Measurements from ENCODE around the gene NKAIN2. TPM values are rescaled to one million over a fixed set of nuclear protein-coding genes. Genes with fewer than 3 reads are reported as not detected.
"Not testable (repeated sequence)": the region's sequence is repeated elsewhere in the genome, so short reads cannot be mapped to it uniquely, and the experiment has no call there.

NKAIN2 gene
- total RNA-seq, 2 experiments from 2014 or later: not detected

GRCh38 chr6:124441450-124441849, 637.8 kb downstream of the NKAIN2 start:
- ChIA-PET POLR2A (no interaction called here), CTCF (no interaction called here)
- H3K27me3 Mint-ChIP-seq: no peaks in the 10 kb centered on the region
- no peak overlapping the region for H3K27ac Mint-ChIP-seq
- ATAC-seq (no peak), DNase-seq (no peak)
- intact Hi-C loops (cut with DNase I, micrococcal nuclease): no loop called here
- no peak overlapping the region for H3K4me3 Mint-ChIP-seq
- no peaks in the 10 kb centered on the region for H3K4me1 Mint-ChIP-seq
- H3K9me3 Mint-ChIP-seq (ENCODE audit: low read depth): no peaks in the 10 kb centered on the region
- no peaks in the 10 kb centered on the region for H3K36me3 Mint-ChIP-seq (ENCODE audit: low read depth)

- no peak overlapping the region for H3K27ac Mint-ChIP-seq
- no peaks in the 10 kb centered on the region for H3K27me3 Mint-ChIP-seq
- no peak for ATAC-seq
- H3K4me1 Mint-ChIP-seq: no peaks in the 10 kb centered on the region
- H3K36me3 Mint-ChIP-seq (ENCODE audit: low read depth): no peaks in the 10 kb centered on the region
- intact Hi-C loops (cut with DNase I, micrococcal nuclease): no loop called here
- no peak overlapping the region for H3K4me3 Mint-ChIP-seq
- ChIA-PET CTCF (interaction anchor here (0.5 kb wide), 2 partner anchors 23 to 1220 kb away, joined by 3 read pairs; no protein-coding TSS in a partner anchor), POLR2A (no interaction called here)
- peaks cover 2% of the 10 kb centered on the region for H3K9me3 Mint-ChIP-seq (ENCODE audit: low read depth)
- DNase-seq: no peak
These were observed 639.9 kb downstream of the NKAIN2 start for GRCh38 chr6:124443541-124443940.

- H3K9me3 Mint-ChIP-seq (ENCODE audit: low read depth): peaks cover 2% of the 10 kb centered on the region
- H3K27ac Mint-ChIP-seq: no peak overlapping the region
- H3K4me1 Mint-ChIP-seq: no peaks in the 10 kb centered on the region
- no peaks in the 10 kb centered on the region for H3K27me3 Mint-ChIP-seq
- ChIA-PET CTCF (no interaction called here), POLR2A (no interaction called here)
- ATAC-seq (no peak), DNase-seq (no peak)
- H3K4me3 Mint-ChIP-seq: no peak overlapping the region
- H3K36me3 Mint-ChIP-seq (ENCODE audit: low read depth): no peaks in the 10 kb centered on the region
- intact Hi-C loops (cut with DNase I, micrococcal nuclease): no loop called here
These were observed 641.9 kb downstream of the NKAIN2 start for GRCh38 chr6:124445581-124445980.

- H3K4me1 Mint-ChIP-seq: no peaks in the 10 kb centered on the region
- intact Hi-C loops (cut with DNase I, micrococcal nuclease): no loop called here
- POLR2A ChIA-PET: no interaction called here
- no peak overlapping the region for H3K27ac Mint-ChIP-seq
- H3K9me3 Mint-ChIP-seq (ENCODE audit: low read depth): peaks cover 2% of the 10 kb centered on the region
- DNase-seq (no peak), ATAC-seq (no peak)
- H3K27me3 Mint-ChIP-seq: no peaks in the 10 kb centered on the region
- no peak overlapping the region for H3K4me3 Mint-ChIP-seq
- CTCF ChIA-PET: no interaction called here
- no peaks in the 10 kb centered on the region for H3K36me3 Mint-ChIP-seq (ENCODE audit: low read depth)
These were observed 643.3 kb downstream of the NKAIN2 start for GRCh38 chr6:124446961-124447360.

- Mint-ChIP-seq H3K27ac (no peak overlapping the region), H3K36me3 (ENCODE audit: low read depth) (no peaks in the 10 kb centered on the region), H3K9me3 (ENCODE audit: low read depth) (no peaks in the 10 kb centered on the region), H3K4me3 (no peak overlapping the region), H3K27me3 (no peaks in the 10 kb centered on the region), H3K4me1 (no peaks in the 10 kb centered on the region)
- ChIA-PET CTCF (no interaction called here), POLR2A (no interaction called here)
- ATAC-seq (no peak), DNase-seq (no peak)
- intact Hi-C loops (cut with DNase I, micrococcal nuclease): no loop called here
These were observed 655.6 kb downstream of the NKAIN2 start for GRCh38 chr6:124459268-124459667.

GRCh38 chr6:124462750-124463149, 659.1 kb downstream of the NKAIN2 start:
- H3K27me3 Mint-ChIP-seq: no peaks in the 10 kb centered on the region

GRCh38 chr6:124463271-124463670, 659.6 kb downstream of the NKAIN2 start:
- H3K9me3 Mint-ChIP-seq (ENCODE audit: low read depth): peaks cover 6% of the 10 kb centered on the region
- POLR2A ChIA-PET: no interaction called here
- H3K4me3 Mint-ChIP-seq: no peak overlapping the region
- DNase-seq (no peak), ATAC-seq (no peak)
- no peak overlapping the region for H3K27ac Mint-ChIP-seq
- H3K36me3 Mint-ChIP-seq (ENCODE audit: low read depth): no peaks in the 10 kb centered on the region
- intact Hi-C loops (cut with DNase I, micrococcal nuclease): no loop called here
- CTCF ChIA-PET: no interaction called here
- H3K4me1 Mint-ChIP-seq: no peaks in the 10 kb centered on the region
- no peaks in the 10 kb centered on the region for H3K27me3 Mint-ChIP-seq

More at GRCh38 chr6:124462750-124463149, 659.1 kb downstream of the NKAIN2 start:
- intact Hi-C loops (cut with DNase I, micrococcal nuclease): no loop called here
- DNase-seq (no peak), ATAC-seq (no peak)
- ChIA-PET CTCF (no interaction called here), POLR2A (no interaction called here)
- no peak overlapping the region for H3K4me3 Mint-ChIP-seq
- no peaks in the 10 kb centered on the region for H3K36me3 Mint-ChIP-seq (ENCODE audit: low read depth)
- H3K9me3 Mint-ChIP-seq (ENCODE audit: low read depth): peaks cover 6% of the 10 kb centered on the region
- no peak overlapping the region for H3K27ac Mint-ChIP-seq
- H3K4me1 Mint-ChIP-seq: no peaks in the 10 kb centered on the region

- H3K9me3 Mint-ChIP-seq (ENCODE audit: low read depth); H3K27ac Mint-ChIP-seq; H3K36me3 Mint-ChIP-seq (ENCODE audit: low read depth); H3K4me3 Mint-ChIP-seq; POLR2A ChIA-PET; H3K27me3 Mint-ChIP-seq; H3K4me1 Mint-ChIP-seq; CTCF ChIA-PET; DNase-seq; intact Hi-C loops (cut with DNase I, micrococcal nuclease); ATAC-seq: not testable (repeated sequence)
These were observed 660.9 kb downstream of the NKAIN2 start for GRCh38 chr6:124464600-124464999.

GRCh38 chr6:124466949-124467348, 663.3 kb downstream of the NKAIN2 start:
- H3K27me3 Mint-ChIP-seq: no peaks in the 10 kb centered on the region
- ChIA-PET POLR2A (no interaction called here), CTCF (no interaction called here)
- no peak for DNase-seq
- ATAC-seq: no peak
- H3K9me3 Mint-ChIP-seq (ENCODE audit: low read depth): peaks cover 6% of the 10 kb centered on the region
- H3K4me1 Mint-ChIP-seq: no peaks in the 10 kb centered on the region
- no peak overlapping the region for H3K4me3 Mint-ChIP-seq
- no peaks in the 10 kb centered on the region for H3K36me3 Mint-ChIP-seq (ENCODE audit: low read depth)
- intact Hi-C loops (cut with DNase I, micrococcal nuclease): no loop called here
- H3K27ac Mint-ChIP-seq: no peak overlapping the region

GRCh38 chr6:124467366-124467765, 663.7 kb downstream of the NKAIN2 start:
- Mint-ChIP-seq H3K4me3 (no peak overlapping the region), H3K27ac (no peak overlapping the region), H3K27me3 (no peaks in the 10 kb centered on the region), H3K36me3 (ENCODE audit: low read depth) (no peaks in the 10 kb centered on the region), H3K4me1 (no peaks in the 10 kb centered on the region), H3K9me3 (ENCODE audit: low read depth) (peaks cover 6% of the 10 kb centered on the region)
- DNase-seq (no peak), ATAC-seq (no peak)
- ChIA-PET CTCF (no interaction called here), POLR2A (no interaction called here)
- intact Hi-C loops (cut with DNase I, micrococcal nuclease): no loop called here

GRCh38 chr6:124470803-124471202, 667.1 kb downstream of the NKAIN2 start:
- no peak overlapping the region for H3K27ac Mint-ChIP-seq
- ATAC-seq: no peak
- POLR2A ChIA-PET: no interaction called here

GRCh38 chr6:124475176-124475575, 671.5 kb downstream of the NKAIN2 start:
- POLR2A ChIA-PET: no interaction called here
- no peaks in the 10 kb centered on the region for H3K27me3 Mint-ChIP-seq
- no peaks in the 10 kb centered on the region for H3K9me3 Mint-ChIP-seq (ENCODE audit: low read depth)
- no peaks in the 10 kb centered on the region for H3K36me3 Mint-ChIP-seq (ENCODE audit: low read depth)
- H3K27ac Mint-ChIP-seq: no peak overlapping the region
- intact Hi-C loops (cut with DNase I, micrococcal nuclease): no loop called here
- DNase-seq (no peak), ATAC-seq (no peak)
- no peaks in the 10 kb centered on the region for H3K4me1 Mint-ChIP-seq
- H3K4me3 Mint-ChIP-seq: no peak overlapping the region
- CTCF ChIA-PET: no interaction called here

More at GRCh38 chr6:124470803-124471202, 667.1 kb downstream of the NKAIN2 start:
- no peaks in the 10 kb centered on the region for H3K27me3 Mint-ChIP-seq
- no peaks in the 10 kb centered on the region for H3K4me1 Mint-ChIP-seq
- no peak overlapping the region for H3K4me3 Mint-ChIP-seq
- CTCF ChIA-PET: interaction anchor here (0.7 kb wide), 1 partner anchor 552 kb away, joined by 3 read pairs; no protein-coding TSS in a partner anchor
- DNase-seq: no peak
- H3K36me3 Mint-ChIP-seq (ENCODE audit: low read depth): no peaks in the 10 kb centered on the region
- H3K9me3 Mint-ChIP-seq (ENCODE audit: low read depth): no peaks in the 10 kb centered on the region
- intact Hi-C loops (cut with DNase I, micrococcal nuclease): no loop called here

GRCh38 chr6:124478906-124479305, 675.2 kb downstream of the NKAIN2 start:
- Mint-ChIP-seq H3K4me3 (no peak overlapping the region), H3K27me3 (no peaks in the 10 kb centered on the region), H3K27ac (no peak overlapping the region), H3K9me3 (ENCODE audit: low read depth) (no peaks in the 10 kb centered on the region), H3K4me1 (no peaks in the 10 kb centered on the region), H3K36me3 (ENCODE audit: low read depth) (no peaks in the 10 kb centered on the region)
- DNase-seq (no peak), ATAC-seq (no peak)
- POLR2A ChIA-PET: no interaction called here
- CTCF ChIA-PET: no interaction called here
- intact Hi-C loops (cut with DNase I, micrococcal nuclease): no loop called here

Data from activated CD4-positive, alpha-beta T cell treated with anti-CD3 and anti-CD28 coated beads for 36 hours (primary cell).